Islet of Langerhans (tissue), 1 donor: ENCODE measurements around the gene NCOA1.
A peak's percentile ranks its signal among the peaks of the same experiment; 100 is the strongest.
"Not testable (repeated sequence)": the region's sequence is repeated elsewhere in the genome, so short reads cannot be mapped to it uniquely, and the experiment has no call there.

Experiments used
- FAIRE-seq: peaks from one replicate; lab custom pipeline; 2011; peaks lifted over from hg19 to GRCh38; lab: Jason Lieb, UNC

The NCOA1 gene

DNA sequence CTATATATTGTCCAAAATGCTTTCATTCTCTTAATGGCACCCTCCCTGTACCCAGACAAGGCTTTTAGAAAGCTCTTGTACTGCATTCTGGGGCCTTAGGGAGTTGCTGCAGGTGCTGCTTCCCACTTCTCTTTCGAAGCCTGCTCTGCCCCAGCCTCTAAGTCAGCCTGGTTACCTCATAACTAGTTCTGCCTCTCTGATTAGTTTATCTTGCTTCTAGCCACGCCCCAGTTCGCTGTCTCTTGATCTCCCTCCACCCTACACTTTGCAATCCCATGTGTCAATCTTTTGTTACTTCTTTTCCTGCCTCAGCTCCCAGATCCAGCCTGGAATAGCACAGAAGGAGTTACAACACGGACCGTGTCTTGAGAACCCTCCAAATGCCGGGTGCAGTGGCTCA, 13.8 kb upstream of the NCOA1 start:
- no peak for FAIRE-seq

DNA sequence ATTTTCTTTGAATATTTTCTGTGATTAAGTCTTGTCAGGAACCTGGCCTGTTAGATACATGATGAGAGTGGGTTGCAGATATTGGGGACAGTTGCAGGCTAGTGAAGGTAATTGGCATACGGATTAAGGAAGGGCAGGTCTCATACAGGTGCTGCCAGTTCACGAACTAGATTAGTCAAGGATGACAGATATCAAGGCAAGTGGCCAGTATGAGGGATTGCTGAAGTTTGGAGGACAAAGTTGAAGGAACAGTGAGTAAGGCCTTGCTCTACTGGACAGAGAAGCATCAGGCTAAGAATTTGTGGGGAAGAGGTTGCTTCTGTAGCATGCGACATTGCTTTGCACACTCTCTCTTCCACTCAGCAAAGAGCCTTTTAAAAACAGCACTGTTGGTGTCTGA, 12.8 kb upstream of the NCOA1 start:
- FAIRE-seq, result no peak

GRCh38 chr2:24480245-24480644, 10.8 kb upstream of the NCOA1 start:
- FAIRE-seq, result no peak

GRCh38 chr2:24482251-24482971, 8.6 kb upstream of the NCOA1 start:
- FAIRE-seq, result no peak

DNA sequence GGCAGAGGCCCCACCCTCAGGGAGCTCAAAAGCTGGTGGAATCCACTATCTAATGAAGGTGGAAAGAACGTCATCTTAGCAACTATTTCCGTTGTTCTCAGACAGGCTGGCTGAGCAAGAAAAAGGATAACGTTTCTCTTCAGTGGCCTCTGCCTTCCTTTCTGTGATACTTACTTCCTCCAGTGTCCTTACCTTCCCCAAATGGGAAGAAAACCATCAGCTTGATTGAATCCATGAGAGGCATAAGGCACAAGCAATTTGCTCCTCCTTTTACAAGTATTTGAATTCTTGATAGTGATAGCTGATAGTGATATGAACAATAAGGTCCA, 8.1 kb upstream of the NCOA1 start:
- FAIRE-seq, result no peak

- FAIRE-seq, result not testable (repeated sequence)
These were observed 6.4 kb upstream of the NCOA1 start for GRCh38 chr2:24484677-24485076.

- no peak for FAIRE-seq
These were observed 5.9 kb upstream of the NCOA1 start for GRCh38 chr2:24485197-24485596.

GRCh38 chr2:24486636-24487205, 4.3 kb upstream of the NCOA1 start:
- no peak for FAIRE-seq

- no peak for FAIRE-seq
These were observed 1.4 kb upstream of the NCOA1 start for GRCh38 chr2:24489465-24490180.

GRCh38 chr2:24490181-24490689, 819 bp upstream of the NCOA1 start:
- FAIRE-seq, result no peak

- no peak for FAIRE-seq
These were observed 727 bp downstream of the NCOA1 start for GRCh38 chr2:24491542-24492420.

DNA sequence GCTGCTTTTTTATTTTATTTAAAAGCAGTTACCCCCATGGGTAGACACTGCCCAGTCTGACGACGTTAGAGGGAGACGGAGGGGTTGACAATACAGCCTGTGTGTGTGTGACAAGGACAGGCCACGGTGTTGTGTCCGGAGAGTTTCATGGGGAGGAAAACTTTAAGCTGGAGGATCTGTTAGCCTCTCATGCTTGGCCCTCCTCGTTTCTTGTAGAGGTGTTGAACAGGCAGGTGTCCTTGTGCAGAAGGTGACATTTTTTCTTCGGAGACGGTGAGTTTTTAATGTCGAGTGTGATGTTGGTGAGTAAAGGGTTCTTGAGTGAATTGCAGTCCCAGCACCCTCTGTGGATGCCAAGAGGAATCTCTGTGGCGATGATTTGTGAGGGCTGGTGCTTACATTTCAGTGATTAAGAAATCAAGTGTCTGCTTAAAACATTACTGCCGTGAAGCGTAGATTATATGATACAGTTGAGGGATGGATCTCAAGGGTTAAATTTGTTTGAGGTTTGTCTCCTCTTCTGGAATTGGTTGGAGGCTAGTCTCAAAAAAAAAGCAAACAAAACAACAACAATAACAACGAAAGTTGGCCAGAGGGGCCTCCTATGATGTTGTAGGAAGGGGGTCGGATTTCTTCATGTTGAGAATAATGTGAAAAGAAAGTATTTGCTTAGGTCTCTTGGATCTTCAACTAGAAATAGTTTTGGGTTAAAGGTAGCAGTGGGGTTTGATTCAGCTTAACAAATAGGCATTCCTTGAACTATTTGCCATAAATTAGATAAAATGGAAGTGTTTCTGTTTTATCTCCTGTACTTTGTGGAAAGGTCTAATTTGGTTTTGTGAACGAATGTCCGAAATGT, 1.6 kb downstream of the NCOA1 start:
- no peak for FAIRE-seq

GRCh38 chr2:24493713-24494112, 2.7 kb downstream of the NCOA1 start:
- FAIRE-seq, result no peak

DNA sequence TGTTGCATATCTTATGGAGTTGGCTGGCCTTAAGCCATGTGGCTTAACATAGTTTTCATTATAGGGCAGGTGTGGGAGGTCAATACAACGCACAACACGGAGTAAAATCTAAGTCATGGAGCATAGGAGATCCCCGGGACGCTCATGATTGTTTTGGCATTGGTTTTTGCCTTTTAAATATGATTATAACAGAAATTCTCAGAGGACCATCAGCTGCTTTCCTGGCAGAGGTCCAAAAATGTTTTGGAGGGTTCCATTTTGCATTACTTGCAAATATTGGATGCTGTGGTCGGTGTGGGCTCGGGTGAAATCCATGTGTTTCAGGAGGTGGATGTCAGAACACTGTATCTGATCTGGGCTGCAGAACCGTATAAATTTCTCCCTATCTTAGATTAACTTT, 3.4 kb downstream of the NCOA1 start:
- no peak for FAIRE-seq

DNA sequence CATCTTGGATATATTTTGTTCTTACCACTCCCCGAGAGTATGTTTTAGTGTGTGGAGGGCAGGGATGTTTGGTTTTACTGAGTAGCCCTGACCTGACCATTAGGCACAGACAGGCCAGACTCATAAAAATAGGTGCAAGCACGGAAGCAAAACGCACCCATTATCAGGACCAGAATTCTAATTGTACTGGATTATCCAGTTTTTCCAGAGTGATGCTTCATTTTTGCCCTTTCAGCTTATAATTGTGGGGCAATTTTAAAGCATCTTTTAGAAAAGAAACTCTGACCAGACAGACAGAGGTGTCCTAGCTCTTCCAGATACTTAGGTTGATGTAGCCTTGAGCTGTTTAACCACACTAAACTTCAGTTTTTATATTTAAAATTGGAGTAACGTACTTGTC, 4.4 kb downstream of the NCOA1 start:
- no peak for FAIRE-seq

DNA sequence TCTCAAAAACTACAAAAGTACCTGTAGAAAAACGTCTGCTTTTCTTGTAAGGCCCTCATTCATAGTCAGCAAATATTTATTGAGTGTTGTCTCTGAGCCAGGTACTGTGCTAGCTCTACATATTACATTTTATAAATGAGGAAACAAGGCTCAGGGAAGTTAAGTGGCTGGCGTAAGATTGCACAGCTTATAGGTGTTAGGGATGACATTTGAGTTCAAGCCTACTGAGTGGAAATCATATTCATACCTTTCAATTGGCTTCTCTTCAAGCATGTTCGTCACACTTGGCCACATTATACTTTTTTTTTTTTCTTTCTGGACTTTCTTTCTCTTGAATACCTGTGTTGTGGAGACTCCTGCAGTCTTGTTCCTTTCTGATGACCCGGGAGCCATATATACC, 5.9 kb downstream of the NCOA1 start:
- FAIRE-seq, result no peak

GRCh38 chr2:24497685-24498084, 6.6 kb downstream of the NCOA1 start:
- peak; percentile 17 for FAIRE-seq

DNA sequence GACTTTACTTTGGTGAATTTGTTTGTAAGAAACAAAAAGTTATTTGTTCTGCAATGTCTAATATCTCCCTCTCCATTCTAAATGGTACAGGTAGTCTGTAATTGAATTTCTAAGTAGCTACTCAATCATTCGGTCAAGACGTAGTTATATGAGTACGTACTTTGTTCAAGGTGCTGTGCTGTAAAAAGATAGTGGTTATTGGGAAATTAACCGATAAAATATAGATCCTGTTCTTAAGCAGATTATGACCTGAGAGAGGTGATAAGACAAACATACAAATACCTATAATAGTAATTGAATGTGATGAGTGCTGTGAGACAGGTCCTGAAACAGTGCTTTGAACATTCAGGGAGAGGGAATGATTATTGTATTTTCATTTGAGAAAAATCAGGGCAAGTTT, 7.1 kb downstream of the NCOA1 start:
- FAIRE-seq, result no peak

- FAIRE-seq, result no peak
These were observed 10.8 kb downstream of the NCOA1 start for GRCh38 chr2:24501813-24502212.

DNA sequence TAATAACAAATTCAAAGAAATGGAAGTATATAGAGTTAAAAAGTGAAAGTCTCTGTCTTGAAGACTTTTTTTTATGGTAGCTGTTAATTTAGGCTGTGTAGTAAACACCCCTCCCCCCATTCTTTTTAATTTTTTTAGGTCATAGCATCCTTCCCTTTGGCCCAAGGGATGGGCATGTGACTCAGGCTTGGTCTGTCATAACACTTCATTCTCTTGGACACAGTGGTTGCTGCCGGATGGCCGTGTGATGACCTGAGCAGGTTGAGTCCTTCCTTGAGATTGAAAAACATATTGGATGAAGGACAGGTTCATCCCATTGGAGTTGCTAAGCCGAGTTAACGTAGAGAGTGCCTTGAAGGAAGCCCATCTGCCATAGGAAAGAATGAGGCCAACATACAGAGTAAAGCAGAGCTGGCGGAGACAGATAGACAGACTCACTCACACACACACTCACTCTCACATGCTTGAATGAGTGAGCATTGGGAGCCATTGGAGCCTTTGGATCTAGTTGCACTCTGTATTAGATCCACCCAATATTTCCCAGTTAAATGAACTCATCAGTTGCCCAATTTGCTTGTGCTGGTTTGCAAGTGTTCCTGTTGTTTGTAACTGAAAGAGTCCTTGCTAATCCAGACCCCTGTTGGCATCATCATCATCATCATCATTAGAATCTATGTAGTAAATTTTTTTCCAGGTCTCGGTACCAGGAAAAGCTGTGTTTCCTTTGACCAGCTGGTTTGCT, 14.7 kb downstream of the NCOA1 start:
- FAIRE-seq, result no peak

GRCh38 chr2:24507549-24507948, 16.5 kb downstream of the NCOA1 start:
- FAIRE-seq, result no peak
